GM11168 (cell line): Measurements from ENCODE around the gene TNNI3K.

Experiments used
- in situ Hi-C: fragments of 300-500 bp; cut with MboI; formaldehyde crosslinking; loops from one replicate; pipeline ENCODE4 v1.12.0; 2022; ENCODE audit warnings: low sequenced_read_pairs; ENCODE audit not compliant: unreplicated experiment

The TNNI3K gene

GRCh38 chr1:74430342-74430934 is 195.3 kb downstream of the TNNI3K start:
- in situ Hi-C loops, result no loop called here

GRCh38 chr1:74431531-74431930 is 196.3 kb downstream of the TNNI3K start:
- in situ Hi-C loops, result no loop called here

DNA sequence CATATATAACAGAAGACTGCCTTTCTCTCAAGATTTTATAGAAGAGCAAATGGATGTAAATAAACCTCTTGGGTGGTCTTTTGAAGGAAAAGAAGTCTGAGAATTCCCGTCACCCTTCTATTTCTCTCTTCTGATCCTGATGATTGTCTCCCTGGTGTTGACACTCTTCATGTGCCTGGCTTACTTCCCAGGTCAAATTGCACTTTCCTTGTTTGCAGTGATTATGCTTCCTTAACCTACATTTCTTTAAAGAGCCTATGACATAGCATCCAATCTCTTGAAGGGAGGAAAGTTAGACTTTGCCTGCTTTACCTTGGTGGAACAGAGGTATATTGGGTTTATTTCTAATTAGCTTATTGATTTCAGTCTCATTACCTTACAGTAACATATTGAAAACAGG is 197.1 kb downstream of the TNNI3K start:
- in situ Hi-C loops, result no loop called here

DNA sequence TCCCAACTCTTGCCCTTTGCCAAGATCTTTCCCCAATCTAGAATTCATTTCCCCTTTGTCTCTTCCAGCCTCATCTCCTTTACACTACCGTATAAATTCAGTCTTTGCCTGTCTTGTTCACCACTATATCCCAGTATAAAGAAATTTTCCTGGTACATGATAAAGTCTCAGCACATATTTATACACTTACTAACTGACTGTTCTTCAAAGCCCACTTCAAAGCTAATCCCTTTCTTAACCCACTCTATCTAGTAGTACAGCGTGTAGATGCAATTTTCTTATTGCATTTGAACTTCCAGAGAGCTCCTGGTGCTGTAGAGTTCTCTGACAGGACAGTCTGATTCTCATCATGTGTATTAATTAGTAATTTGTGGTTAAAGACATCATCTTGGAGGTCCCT is 199.1 kb downstream of the TNNI3K start:
- in situ Hi-C loops, result no loop called here

DNA sequence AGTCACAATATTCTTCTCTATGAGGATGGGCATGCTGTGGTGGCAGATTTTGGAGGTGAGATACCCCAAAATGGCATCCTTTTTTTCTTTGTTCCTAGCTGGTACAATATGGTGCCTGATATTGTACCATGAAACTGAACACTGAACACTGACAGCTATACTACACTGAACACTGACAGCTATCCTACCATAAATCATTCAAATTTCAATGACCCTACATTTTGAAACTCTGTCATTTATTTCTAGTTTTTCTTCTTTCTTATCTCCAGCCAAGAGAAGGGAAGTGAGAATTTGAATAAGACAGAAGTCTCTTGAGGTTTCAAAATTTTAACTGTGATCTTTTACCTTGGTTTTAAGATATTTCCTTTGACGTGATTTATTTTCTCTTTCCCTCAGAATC is 200.9 kb downstream of the TNNI3K start:
- in situ Hi-C loops, result no loop called here

DNA sequence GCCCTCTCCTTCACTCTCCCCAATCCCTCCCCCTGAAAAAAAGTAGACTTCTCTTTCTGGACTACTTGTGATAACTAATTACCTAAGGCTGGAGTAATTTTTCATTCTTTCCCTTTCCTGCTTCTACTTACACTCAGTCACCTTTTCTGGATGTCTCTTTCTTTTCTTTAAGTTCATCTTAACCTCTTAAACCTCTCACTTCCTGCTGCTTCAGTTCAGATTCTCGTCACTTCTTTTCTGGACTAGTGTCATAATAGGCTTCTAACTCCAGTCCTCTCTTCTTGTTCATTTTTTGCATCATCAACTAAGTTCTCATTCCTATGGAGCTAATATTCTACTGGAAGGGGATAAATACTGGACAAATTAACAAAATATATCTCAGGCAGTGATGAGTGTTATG is 201.8 kb downstream of the TNNI3K start:
- in situ Hi-C loops, result no loop called here

DNA sequence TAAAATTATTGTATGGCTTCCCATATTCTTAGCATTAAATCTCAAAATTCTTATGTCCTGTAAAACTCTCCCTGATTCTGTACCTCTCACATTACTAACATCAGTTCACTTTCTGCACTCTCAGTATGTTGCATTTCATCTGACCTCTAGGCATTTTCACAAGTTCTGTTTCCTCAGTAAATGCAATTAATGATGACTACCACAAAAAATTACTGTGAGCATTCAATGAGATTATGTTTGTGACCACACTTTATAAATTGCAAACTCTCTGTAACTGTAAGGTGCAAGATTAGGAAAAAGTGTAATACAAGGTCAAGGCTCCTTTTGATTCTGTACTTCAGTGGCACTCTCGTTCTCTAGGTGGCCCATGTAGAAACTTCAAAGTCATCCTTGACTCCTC is 216.8 kb downstream of the TNNI3K start:
- in situ Hi-C loops, result no loop called here

GRCh38 chr1:74453277-74453676 is 218.1 kb downstream of the TNNI3K start:
- in situ Hi-C loops, result no loop called here

DNA sequence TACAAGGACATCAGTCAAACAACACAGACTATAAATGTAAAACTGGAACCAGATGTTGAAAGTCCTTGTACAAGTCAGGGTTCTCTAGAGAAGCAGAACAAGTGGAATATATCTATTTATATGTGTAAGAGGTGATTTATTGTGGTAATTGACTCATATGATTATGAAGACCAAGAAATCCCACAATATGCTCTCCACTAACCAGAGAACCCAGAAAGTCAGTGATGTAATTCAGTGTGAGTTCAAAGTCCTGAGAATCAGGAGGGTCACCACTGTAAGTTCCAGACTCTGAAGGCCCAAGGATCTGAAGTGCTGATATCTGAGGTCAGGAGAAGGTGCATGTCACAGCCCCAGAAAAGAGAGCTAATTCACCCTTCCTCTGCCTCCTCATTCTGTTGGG is 220.2 kb downstream of the TNNI3K start:
- in situ Hi-C loops, result no loop called here

GRCh38 chr1:74457253-74457652 is 222.1 kb downstream of the TNNI3K start:
- in situ Hi-C loops, result no loop called here

DNA sequence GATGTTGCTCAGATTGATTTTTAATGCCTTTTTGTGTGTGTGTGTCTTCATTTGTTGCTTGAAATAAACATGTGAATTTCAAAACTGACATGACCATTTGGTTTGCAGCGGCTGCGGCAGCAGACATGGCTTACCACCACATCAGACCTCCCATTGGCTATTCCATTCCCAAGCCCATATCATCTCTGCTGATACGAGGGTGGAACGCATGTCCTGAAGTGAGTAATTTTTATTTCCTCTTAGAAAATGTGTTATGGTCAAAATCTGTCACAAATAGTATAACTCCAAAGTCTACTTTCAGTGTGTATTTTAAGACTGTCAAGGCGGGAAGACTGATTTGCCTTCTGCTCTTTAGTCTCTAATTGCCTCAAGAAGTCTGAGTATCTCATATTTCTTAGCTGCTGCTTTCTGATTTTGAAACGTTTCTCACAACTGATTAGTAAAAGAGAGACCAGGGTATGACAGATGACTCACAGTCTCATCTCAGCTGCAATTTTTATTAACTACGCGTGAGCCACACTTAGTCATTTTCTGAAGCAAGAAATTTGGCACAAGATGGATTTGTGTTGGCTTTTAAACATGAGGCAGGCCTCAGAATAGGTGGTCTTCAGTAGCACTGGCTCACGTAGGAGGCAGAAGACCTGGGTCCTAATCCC is 228.3 kb downstream of the TNNI3K start:
- in situ Hi-C loops, result no loop called here

GRCh38 chr1:74464037-74464436 is 228.8 kb downstream of the TNNI3K start:
- in situ Hi-C loops, result no loop called here

DNA sequence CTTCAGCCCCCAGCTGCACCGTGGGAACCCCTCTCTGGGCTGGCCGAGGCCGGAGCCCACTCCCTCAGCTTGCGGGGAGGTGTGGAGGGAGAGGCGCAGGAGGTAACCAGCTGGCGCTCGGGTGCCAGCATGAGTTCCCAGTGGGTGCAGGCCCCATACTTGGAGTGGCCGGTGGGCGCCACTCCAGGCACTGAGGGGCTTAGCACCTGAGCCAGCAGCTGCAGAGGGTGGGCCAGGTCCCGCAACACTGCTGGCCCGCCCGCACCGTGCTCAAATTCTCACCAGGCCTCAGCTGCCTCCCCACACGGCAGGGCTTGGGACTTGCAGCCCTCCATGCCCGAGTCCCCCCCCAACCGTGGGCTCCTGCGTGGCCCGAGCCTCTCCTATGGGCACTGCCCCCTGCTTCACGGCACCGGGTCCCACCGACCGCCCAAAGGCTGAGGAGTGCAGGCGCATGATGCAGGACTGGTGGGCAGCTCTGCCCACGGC is 230.1 kb downstream of the TNNI3K start:
- in situ Hi-C loops, result no loop called here

DNA sequence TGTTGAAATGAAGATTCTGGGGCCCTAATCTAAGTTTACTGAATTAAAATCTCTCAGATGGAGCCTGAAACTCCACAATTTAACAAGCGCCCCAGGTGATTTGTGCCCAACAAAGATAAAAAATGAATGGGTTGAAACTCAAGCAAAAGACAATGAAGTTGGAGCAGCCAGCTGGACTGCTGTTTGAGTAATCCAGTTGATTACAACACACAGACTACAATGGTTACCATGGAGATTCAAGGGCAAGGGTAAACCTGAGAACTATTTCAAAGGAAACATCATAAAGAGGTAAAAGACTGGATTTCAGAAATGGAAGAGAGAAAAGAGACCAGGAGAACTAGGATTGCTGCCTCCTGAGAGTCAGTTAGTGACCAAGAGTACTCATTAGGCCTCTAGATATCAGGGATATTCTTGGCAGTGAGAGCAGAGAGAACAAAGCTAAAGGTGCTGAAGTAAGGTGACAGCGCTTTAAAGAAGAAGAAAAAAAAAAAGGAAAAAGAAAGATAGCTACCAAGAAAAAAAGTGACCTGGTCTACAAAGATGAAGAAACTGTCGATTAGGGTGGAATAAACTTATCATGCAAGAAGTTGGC is 232.7 kb downstream of the TNNI3K start:
- in situ Hi-C loops, result no loop called here

GRCh38 chr1:74468982-74469603 is 233.9 kb downstream of the TNNI3K start:
- in situ Hi-C loops, result no loop called here

DNA sequence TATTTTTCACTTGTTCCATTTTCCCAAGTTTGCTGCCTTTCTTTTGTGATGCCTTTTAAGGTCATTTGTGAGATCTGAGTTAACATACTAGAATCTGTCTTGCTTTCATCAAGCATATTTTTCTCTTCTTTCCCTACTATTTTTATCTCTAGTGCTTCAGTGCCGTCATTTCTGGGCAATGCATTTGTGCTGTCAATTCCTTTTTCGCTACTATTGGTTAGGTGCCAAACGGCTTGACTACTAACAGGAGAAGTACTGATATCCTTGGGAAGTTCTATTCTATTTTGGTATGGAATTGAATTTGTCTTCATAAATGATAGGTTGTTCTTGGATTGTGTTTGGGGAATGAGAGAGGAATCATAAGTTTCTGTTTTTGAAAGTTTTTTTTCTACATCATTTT is 235.1 kb downstream of the TNNI3K start:
- in situ Hi-C loops, result no loop called here

DNA sequence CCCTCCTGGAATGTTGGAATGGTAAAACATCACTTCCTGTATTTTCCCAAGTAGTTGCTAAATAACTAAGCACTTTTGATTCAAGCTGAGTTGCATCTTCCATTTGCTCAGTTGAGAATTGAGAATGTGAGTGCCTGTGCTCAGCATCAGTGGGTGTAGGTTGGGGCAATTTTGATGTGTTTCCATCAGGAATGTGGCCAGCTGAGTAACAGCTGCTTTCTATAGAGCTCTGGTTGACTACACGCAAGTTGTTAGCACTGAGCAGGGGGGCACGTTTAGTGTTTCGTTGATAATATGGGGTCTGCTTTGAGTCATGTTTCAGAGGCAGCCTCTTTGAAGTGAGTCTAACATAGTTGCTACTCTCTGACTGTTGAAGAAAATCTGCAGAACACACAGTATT is 235.7 kb downstream of the TNNI3K start:
- in situ Hi-C loops, result no loop called here

DNA sequence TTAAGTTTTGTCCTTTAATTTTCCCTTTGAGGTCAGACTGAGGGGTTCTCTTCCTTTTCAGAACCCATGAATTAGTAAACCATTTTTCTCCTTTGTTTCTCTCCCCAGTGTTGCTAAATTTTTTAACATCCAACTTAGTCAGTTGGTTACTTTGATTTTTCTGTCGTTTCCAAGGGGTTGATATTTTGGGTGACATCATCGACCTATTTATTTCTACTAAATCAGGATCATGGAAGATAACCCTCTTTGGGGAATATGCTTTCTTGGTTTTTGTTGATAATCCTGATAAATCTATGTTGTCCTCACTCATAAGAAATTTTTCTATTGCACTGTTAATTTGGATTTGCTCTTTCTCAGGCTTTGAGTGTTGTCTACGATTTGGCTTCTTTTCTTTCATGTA is 236.3 kb downstream of the TNNI3K start:
- in situ Hi-C loops, result no loop called here

DNA sequence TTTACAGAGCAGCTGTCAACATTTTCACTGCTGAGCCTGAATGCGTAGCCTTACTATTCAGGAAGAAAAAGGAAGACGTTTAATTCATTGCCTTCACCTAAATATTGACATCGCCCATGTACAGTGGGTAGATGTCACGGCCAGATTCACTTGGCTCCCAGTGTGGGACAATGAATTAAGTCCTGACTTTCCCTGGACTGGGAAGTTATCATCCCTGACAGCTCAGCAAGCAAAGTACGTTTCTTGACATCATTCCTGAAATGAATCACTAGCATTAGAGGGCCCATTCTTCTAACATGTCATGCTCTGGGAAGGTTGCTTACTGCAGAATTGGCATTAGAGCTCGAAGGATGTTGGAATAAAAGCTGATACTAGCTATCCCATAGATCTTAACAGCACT is 239.4 kb downstream of the TNNI3K start:
- in situ Hi-C loops, result no loop called here

DNA sequence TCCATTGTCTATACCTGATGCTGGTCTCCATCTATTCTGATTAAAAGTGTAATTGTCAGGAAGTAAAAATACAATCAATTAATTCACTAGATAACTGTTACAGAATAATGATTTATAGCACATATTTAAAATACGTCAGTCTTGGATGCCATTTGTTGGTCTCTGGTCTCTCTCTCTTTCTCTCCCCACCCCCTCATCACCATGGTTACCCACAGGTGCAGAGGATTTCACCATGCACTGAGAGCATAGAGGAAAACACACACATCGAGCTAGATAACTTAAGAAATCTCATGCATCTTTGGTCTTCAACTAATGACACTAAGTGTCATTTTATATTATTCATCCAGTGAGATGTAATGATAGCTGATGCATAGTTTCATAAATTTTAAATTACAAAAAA is 243.8 kb downstream of the TNNI3K start:
- in situ Hi-C loops, result no loop called here

DNA sequence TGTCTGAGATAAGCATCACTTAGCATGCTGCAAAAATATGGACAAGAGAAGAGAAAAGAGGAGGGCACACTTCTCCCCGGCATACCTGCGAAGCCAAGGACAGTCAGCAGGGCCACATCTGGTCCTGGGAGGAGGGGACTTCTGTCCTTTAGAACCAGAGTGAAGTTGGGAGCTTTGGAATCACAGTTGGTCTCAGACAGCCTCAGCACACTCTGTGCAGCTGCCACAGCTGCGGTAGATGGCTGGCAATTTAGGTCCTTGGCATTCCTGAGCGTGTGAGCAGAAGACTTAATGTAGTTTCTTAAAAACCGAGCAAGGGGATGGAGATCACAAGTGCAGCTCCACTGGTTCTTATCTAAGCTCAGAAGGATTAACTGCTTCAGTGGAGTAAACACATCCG is 244.9 kb downstream of the TNNI3K start:
- in situ Hi-C loops, result loop anchor here (10.0 kb wide), 1 partner anchor 215 kb away; no protein-coding TSS in a partner anchor
